ENCODE data around the gene SLC10A7. TPM values are rescaled to one million over a fixed set of nuclear protein-coding genes. Genes with fewer than 3 reads are reported as not detected.

The SLC10A7 gene
- total RNA-seq, 1 donor from 2014 or later, result 10.7 TPM

- H3K9me3 Mint-ChIP-seq, result no peaks in the 10 kb centered on the region
Observed at GRCh38 chr4:146252969-146253611, 268.6 kb downstream of the SLC10A7 start.

GRCh38 chr4:146247356-146247755, 274.4 kb downstream of the SLC10A7 start:
- no peaks in the 10 kb centered on the region for H3K36me3 Mint-ChIP-seq (ENCODE audit: low read depth)
- H3K4me3 Mint-ChIP-seq, result no peak overlapping the region
- H3K9me3 Mint-ChIP-seq, result no peaks in the 10 kb centered on the region
- H3K27ac Mint-ChIP-seq (ENCODE audit: unreplicated experiment), result no peak overlapping the region
- no peak for DNase-seq (ENCODE audit: low read depth, low spot score)
- no peaks in the 10 kb centered on the region for H3K4me1 Mint-ChIP-seq
- TF ChIP-seq CTCF (conservative IDR thresholded peaks at IDR 0.05), result no peak
- H3K27me3 Mint-ChIP-seq (ENCODE audit: low read depth), result no peaks in the 10 kb centered on the region

More at GRCh38 chr4:146252969-146253611, 268.6 kb downstream of the SLC10A7 start:
- no peak overlapping the region for H3K27ac Mint-ChIP-seq (ENCODE audit: unreplicated experiment)
- DNase-seq (ENCODE audit: low read depth, low spot score), result no peak
- H3K27me3 Mint-ChIP-seq (ENCODE audit: low read depth), result no peaks in the 10 kb centered on the region
- TF ChIP-seq CTCF (conservative IDR thresholded peaks at IDR 0.05), result no peak
- H3K4me1 Mint-ChIP-seq, result no peaks in the 10 kb centered on the region
- no peaks in the 10 kb centered on the region for H3K36me3 Mint-ChIP-seq (ENCODE audit: low read depth)
- H3K4me3 Mint-ChIP-seq, result no peak overlapping the region

- H3K27me3 Mint-ChIP-seq (ENCODE audit: low read depth), result no peaks in the 10 kb centered on the region
- H3K4me1 Mint-ChIP-seq, result peaks cover 4% of the 10 kb centered on the region
- no peak for TF ChIP-seq CTCF (conservative IDR thresholded peaks at IDR 0.05)
- H3K27ac Mint-ChIP-seq (ENCODE audit: unreplicated experiment), result no peak overlapping the region
- no peak overlapping the region for H3K4me3 Mint-ChIP-seq
- no peaks in the 10 kb centered on the region for H3K9me3 Mint-ChIP-seq
- DNase-seq (ENCODE audit: low read depth, low spot score), result no peak
- H3K36me3 Mint-ChIP-seq (ENCODE audit: low read depth), result no peaks in the 10 kb centered on the region
Observed at GRCh38 chr4:146246381-146246780, 275.4 kb downstream of the SLC10A7 start.

- no peak for DNase-seq (ENCODE audit: low read depth, low spot score)
- H3K4me1 Mint-ChIP-seq, result peaks cover 8% of the 10 kb centered on the region
- H3K27ac Mint-ChIP-seq (ENCODE audit: unreplicated experiment), result no peak overlapping the region
- no peaks in the 10 kb centered on the region for H3K36me3 Mint-ChIP-seq (ENCODE audit: low read depth)
- H3K4me3 Mint-ChIP-seq, result no peak overlapping the region
- no peaks in the 10 kb centered on the region for H3K9me3 Mint-ChIP-seq
- no peaks in the 10 kb centered on the region for H3K27me3 Mint-ChIP-seq (ENCODE audit: low read depth)
- no peak for TF ChIP-seq CTCF (conservative IDR thresholded peaks at IDR 0.05)
Observed at GRCh38 chr4:146245850-146246249, 275.9 kb downstream of the SLC10A7 start.

- H3K27ac Mint-ChIP-seq (ENCODE audit: unreplicated experiment), result no peak overlapping the region
- no peaks in the 10 kb centered on the region for H3K36me3 Mint-ChIP-seq (ENCODE audit: low read depth)
- TF ChIP-seq CTCF (conservative IDR thresholded peaks at IDR 0.05), result no peak
- no peak for DNase-seq (ENCODE audit: low read depth, low spot score)
- H3K27me3 Mint-ChIP-seq (ENCODE audit: low read depth), result no peaks in the 10 kb centered on the region
- H3K4me3 Mint-ChIP-seq, result no peak overlapping the region
- no peaks in the 10 kb centered on the region for H3K9me3 Mint-ChIP-seq
- H3K4me1 Mint-ChIP-seq, result peaks cover 9% of the 10 kb centered on the region
Observed at GRCh38 chr4:146245246-146245645, 276.5 kb downstream of the SLC10A7 start.

Data from neural crest cell (in vitro differentiated cells).